A673 (cell line): Measurements from ENCODE around the gene SSBP3. TPM values are rescaled to one million over a fixed set of nuclear protein-coding genes. Genes with fewer than 3 reads are reported as not detected.

Experiments used
- BruUV-seq: library from RNA; stranded (reverse); fragments of 400-500 nt; replicated peaks from 2 replicates; lab custom pipeline; 2021; lab: Mats Ljungman, UMichigan
- CTCF ChIA-PET: fragments of 300-600 bp; sonication (Branson Sonifier 250); formaldehyde crosslinking; loops from one replicate; lab custom pipeline; 2022; ENCODE audit warnings: antibody characterized with exemption; lab: Charles Lee
- POLR2A ChIA-PET: fragments of 300-600 bp; sonication (Branson Sonifier 250); formaldehyde crosslinking; loops from one replicate; lab custom pipeline; 2022; ENCODE audit warnings: antibody characterized with exemption; ENCODE audit not compliant: low non-redundant PET; lab: Charles Lee
- DNase-seq: peaks from one replicate; pipeline ENCODE4 v3.0.0-alpha.2; 2015; ENCODE audit warnings: low spot score
- H3K27ac ChIP-seq: fragments of 200-600 bp; sonication (generic); 2 replicates; pipeline ENCODE4 v1.5.1; 2016; ENCODE audit warnings: mixed run types, low read depth, mild to moderate bottlenecking, mixed read lengths, antibody characterized with exemption, low read length; ENCODE audit not compliant: poor library complexity, severe bottlenecking
- H3K27me3 ChIP-seq: fragments of 200-600 bp; sonication (generic); replicated peaks from 2 replicates; pipeline ENCODE4 v1.6.1; 2017; ENCODE audit warnings: mixed run types, low read depth, mild to moderate bottlenecking, mixed read lengths, antibody characterized with exemption, low read length; ENCODE audit not compliant: insufficient read depth, poor library complexity
- H3K36me3 ChIP-seq: fragments of 200-600 bp; sonication (generic); 2 replicates; pipeline ENCODE4 v1.6.1; 2016; ENCODE audit warnings: mixed run types, mild to moderate bottlenecking, mixed read lengths, antibody characterized with exemption, low read length; ENCODE audit not compliant: insufficient read depth, poor library complexity, severe bottlenecking
- H3K4me1 ChIP-seq: fragments of 200-600 bp; sonication (generic); 2 replicates; pipeline ENCODE4 v1.6.1; 2017; ENCODE audit warnings: mixed run types, mild to moderate bottlenecking, mixed read lengths, antibody characterized with exemption, low read length; ENCODE audit not compliant: insufficient read depth, poor library complexity, severe bottlenecking
- H3K4me3 ChIP-seq: fragments of 200-600 bp; sonication (generic); 2 replicates; pipeline ENCODE4 v1.5.1; 2016; ENCODE audit warnings: low read depth, mixed run types, mild to moderate bottlenecking, mixed read lengths, low read length; ENCODE audit not compliant: poor library complexity, severe bottlenecking
- H3K9me3 ChIP-seq: fragments of 200-600 bp; sonication (generic); 2 replicates; pipeline ENCODE4 v1.6.1; 2016; ENCODE audit warnings: mixed run types, low read depth, mild to moderate bottlenecking, mixed read lengths, antibody characterized with exemption, low read length; ENCODE audit not compliant: poor library complexity, severe bottlenecking
- EZH2 ChIP-seq: fragments of 200-600 bp; sonication (generic); IDR thresholded peaks from 2 replicates; pipeline ENCODE4 v1.6.1; 2017; ENCODE audit warnings: borderline replicate concordance, low read depth, mild to moderate bottlenecking, mixed read lengths, antibody characterized with exemption, low read length; ENCODE audit not compliant: poor library complexity, severe bottlenecking
- intact Hi-C: fragments of 100-400 bp; cut with micrococcal nuclease; formaldehyde crosslinking; loops from one replicate; pipeline ENCODE4 v1.10.0; 2022; ENCODE audit not compliant: unreplicated experiment
- total RNA-seq: library from RNA; stranded (reverse); gene quantifications from 2 replicates; pipeline ENCODE4 v1.2.3, GENCODE V29; 2021
- TF ChIP-seq, protein P1 (sequence below): fragments of 300-800, 200-600 bp; sonication (generic); conservative IDR thresholded peaks from 2 replicates; pipeline ENCODE4 v1.5.1; 2017; ENCODE audit warnings: low read depth, mild to moderate bottlenecking, antibody characterized with exemption, low read length, moderate library complexity, mixed read lengths

SSBP3 gene
- total RNA-seq, 1 experiment from 2014 or later, result 43.0 TPM

DNA sequence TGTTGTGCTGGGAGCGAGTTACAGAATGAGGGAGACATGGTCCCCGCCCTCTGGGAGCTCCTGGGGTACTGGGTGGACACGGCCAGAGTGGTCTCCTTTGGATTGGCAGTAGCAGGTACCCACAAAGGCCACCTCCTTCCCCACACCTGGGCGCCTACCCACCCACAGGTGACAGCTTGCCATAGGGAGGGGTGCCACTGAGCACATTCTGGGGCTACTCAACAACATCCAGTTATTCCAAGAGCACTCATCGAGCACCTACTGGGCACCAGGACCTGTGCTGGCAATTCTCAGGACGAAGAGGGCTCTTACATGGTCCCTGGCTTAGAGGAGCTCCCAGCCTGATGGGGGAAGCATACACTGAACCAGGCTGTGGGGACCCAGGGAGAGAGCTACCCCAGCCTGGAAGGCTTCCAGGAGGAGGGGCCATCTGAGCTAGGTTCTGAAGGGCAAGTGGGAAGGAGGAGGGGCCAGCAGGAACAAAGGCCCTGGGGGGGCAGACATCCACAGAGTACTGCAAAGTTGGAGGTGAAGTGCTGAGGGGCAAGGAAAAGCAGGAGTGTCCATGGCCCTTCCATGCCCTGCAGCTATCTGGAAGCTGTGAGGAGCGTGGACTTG is 184.2 kb downstream of the SSBP3 start:
- H3K36me3 ChIP-seq, result peaks cover 8% of the 10 kb centered on the region
- no peaks in the 10 kb centered on the region for H3K4me1 ChIP-seq
- no peak for DNase-seq
- no peaks in the 10 kb centered on the region for H3K27me3 ChIP-seq
- ChIA-PET CTCF (no interaction called here), POLR2A (no interaction called here)
- H3K27ac ChIP-seq, result no peak overlapping the region
- intact Hi-C loops, result no loop called here
- TF ChIP-seq, protein P1, sequence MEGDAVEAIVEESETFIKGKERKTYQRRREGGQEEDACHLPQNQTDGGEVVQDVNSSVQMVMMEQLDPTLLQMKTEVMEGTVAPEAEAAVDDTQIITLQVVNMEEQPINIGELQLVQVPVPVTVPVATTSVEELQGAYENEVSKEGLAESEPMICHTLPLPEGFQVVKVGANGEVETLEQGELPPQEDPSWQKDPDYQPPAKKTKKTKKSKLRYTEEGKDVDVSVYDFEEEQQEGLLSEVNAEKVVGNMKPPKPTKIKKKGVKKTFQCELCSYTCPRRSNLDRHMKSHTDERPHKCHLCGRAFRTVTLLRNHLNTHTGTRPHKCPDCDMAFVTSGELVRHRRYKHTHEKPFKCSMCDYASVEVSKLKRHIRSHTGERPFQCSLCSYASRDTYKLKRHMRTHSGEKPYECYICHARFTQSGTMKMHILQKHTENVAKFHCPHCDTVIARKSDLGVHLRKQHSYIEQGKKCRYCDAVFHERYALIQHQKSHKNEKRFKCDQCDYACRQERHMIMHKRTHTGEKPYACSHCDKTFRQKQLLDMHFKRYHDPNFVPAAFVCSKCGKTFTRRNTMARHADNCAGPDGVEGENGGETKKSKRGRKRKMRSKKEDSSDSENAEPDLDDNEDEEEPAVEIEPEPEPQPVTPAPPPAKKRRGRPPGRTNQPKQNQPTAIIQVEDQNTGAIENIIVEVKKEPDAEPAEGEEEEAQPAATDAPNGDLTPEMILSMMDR, result no peak
- no peak for TF ChIP-seq EZH2
- no TSS peak for BruUV-seq
- no peak overlapping the region for H3K4me3 ChIP-seq
- H3K9me3 ChIP-seq, result no peaks in the 10 kb centered on the region

DNA sequence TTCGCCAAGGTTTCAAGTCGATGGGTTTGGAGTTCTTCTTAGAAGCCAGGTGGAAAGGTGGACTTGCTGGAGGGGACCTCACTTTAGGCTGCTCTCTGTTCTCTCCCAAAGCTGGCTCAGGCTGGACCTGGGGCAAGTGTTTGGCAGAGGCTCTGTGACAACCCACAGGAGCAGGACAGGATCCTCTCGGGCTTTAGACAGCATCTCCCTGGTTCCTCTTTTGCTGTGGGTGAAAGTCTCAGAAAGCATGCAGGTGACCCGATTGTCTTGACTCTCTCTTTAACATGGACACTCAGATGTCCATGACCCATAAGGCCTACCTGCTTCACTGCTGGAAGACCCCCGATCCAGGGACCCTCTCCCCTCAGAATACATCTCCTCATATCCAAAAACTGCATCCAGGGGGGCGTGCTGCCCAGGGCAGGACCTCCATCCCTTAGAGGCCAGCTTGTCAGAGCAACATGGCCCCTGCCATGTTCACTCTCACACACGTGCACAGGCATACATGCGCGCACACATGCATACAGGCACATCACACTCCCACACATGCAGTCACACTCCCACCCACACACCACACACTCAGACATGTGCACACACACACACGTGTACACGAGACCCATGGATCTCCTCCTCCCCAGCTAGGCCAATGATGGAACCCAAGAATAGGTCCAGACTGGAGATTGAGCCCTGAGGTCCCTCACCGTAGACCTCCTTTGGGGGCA is 184.9 kb downstream of the SSBP3 start:
- ChIA-PET CTCF (no interaction called here), POLR2A (no interaction called here)
- H3K36me3 ChIP-seq, result peaks cover 8% of the 10 kb centered on the region
- no peak overlapping the region for H3K4me3 ChIP-seq
- H3K9me3 ChIP-seq, result no peaks in the 10 kb centered on the region
- no peak for DNase-seq
- BruUV-seq, result no TSS peak
- H3K4me1 ChIP-seq, result no peaks in the 10 kb centered on the region
- H3K27ac ChIP-seq, result no peak overlapping the region
- intact Hi-C loops, result no loop called here
- TF ChIP-seq, protein P1, result no peak
- TF ChIP-seq EZH2, result no peak
- H3K27me3 ChIP-seq, result no peaks in the 10 kb centered on the region

DNA sequence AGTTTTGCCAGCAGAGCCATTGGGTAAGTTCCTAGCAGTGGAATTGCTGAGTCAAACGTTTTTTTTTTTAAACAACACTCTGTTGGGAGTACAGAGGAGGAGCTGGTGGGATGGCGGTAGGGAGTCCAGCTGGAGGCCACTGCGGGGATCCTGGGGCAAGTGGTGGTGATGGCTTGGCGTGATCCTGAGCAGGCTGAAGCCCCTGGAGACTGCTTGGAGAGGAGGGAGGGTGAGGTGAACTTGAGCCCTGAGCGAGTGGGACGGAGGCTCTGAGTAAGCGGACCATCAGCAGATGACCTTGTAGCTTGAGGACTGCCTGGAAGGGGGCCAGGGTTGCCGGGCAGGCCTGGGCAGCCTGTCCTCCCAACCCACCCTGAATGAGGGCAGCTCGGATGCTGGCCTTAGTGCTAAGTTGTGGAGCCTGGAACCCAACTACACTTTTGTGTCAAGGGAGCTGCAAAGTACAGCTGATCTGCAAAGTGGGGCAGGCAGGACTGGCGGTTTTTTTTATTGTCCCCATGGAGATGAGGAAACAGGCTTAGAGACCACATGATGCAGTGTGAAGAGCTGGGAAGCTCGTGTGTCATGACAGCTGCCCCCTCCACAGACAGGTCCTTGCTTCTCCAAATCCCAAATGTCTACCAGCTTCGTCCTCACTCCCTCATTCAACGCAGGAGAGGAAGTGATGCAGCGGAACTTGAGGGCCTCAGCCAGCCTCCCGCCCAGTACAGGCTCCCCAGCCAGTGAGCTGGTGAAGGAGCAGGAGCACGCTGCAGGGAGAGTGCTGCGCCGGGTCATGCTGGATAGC is 186.0 kb downstream of the SSBP3 start:
- POLR2A ChIA-PET, result interaction anchor here (0.6 kb wide), 2 partner anchors 78 to 275 kb away, joined by 3 read pairs; partner anchors contain the start of gene IFT25
- Histone ChIP-seq H3K4me1 (no peaks in the 10 kb centered on the region), H3K9me3 (no peaks in the 10 kb centered on the region), H3K36me3 (peaks cover 8% of the 10 kb centered on the region), H3K4me3 (no peak overlapping the region), H3K27me3 (no peaks in the 10 kb centered on the region), H3K27ac (no peak overlapping the region)
- no TSS peak for BruUV-seq
- DNase-seq, result no peak
- CTCF ChIA-PET, result no interaction called here
- intact Hi-C loops, result no loop called here
- TF ChIP-seq EZH2, result no peak
- TF ChIP-seq, protein P1, result no peak
